HG02970 (cell line): Measurements from ENCODE around the gene OR10J4.
"Not testable (repeated sequence)": the region's sequence is repeated elsewhere in the genome, so short reads cannot be mapped to it uniquely, and the experiment has no call there.

Experiments
- ATAC-seq: cut with Tn5 transposase; IDR thresholded peaks from one replicate; pipeline ENCODE4 v1.9.1; 2021; ENCODE audit warnings: mild to moderate bottlenecking, moderate library complexity, moderate number of reproducible peaks; ENCODE audit not compliant: unreplicated experiment, low FRiP score

Gene OR10J4

GRCh38 chr1:159431904-159432303 lies at the start of gene OR10J4:
OR10J4 (plus strand) TSS chr1:159432204.
- ATAC-seq = no peak

GRCh38 chr1:159406821-159407220 lies 25.2 kb upstream of the OR10J4 start:
- ATAC-seq = no peak

GRCh38 chr1:159408862-159409400 lies 23.1 kb upstream of the OR10J4 start:
- ATAC-seq = no peak

GRCh38 chr1:159421821-159422220 lies 10.2 kb upstream of the OR10J4 start:
- ATAC-seq = no peak

GRCh38 chr1:159428536-159428935 lies 3.5 kb upstream of the OR10J4 start:
- ATAC-seq = no peak

GRCh38 chr1:159429074-159429861 lies 2.7 kb upstream of the OR10J4 start:
- no peak for ATAC-seq

- ATAC-seq = no peak
Observed at GRCh38 chr1:159430985-159431384, 1.0 kb upstream of the OR10J4 start.

GRCh38 chr1:159436469-159436868 lies 4.5 kb downstream of the OR10J4 start:
- ATAC-seq = no peak

GRCh38 chr1:159439422-159439821 lies 7.4 kb downstream of the OR10J4 start, which contains the start of gene OR10J1:
OR10J1 (plus strand) TSS chr1:159439722; CDS start chr1:159439792, 70 bp downstream.
- no peak for ATAC-seq

GRCh38 chr1:159441360-159441759 lies 9.4 kb downstream of the OR10J4 start:
- no peak for ATAC-seq

- no peak for ATAC-seq
Observed at GRCh38 chr1:159442428-159442827, 10.4 kb downstream of the OR10J4 start.

GRCh38 chr1:159443066-159443750 lies 11.2 kb downstream of the OR10J4 start:
- ATAC-seq = no peak

GRCh38 chr1:159444511-159444910 lies 12.5 kb downstream of the OR10J4 start:
- ATAC-seq = no peak

- ATAC-seq = no peak
Observed at GRCh38 chr1:159448181-159448580, 16.2 kb downstream of the OR10J4 start.

- not testable (repeated sequence) for ATAC-seq
Observed at GRCh38 chr1:159449605-159450004, 17.6 kb downstream of the OR10J4 start.

GRCh38 chr1:159459551-159459950 lies 27.5 kb downstream of the OR10J4 start:
- ATAC-seq = no peak

- no peak for ATAC-seq
Observed at GRCh38 chr1:159465191-159465603, 33.2 kb downstream of the OR10J4 start.

- ATAC-seq = no peak
Observed at GRCh38 chr1:159468321-159468720, 36.3 kb downstream of the OR10J4 start.

- ATAC-seq = no peak
Observed at GRCh38 chr1:159469921-159470533, 38.0 kb downstream of the OR10J4 start.

GRCh38 chr1:159473335-159473734 lies 41.3 kb downstream of the OR10J4 start:
- ATAC-seq = no peak

GRCh38 chr1:159474926-159475325 lies 42.9 kb downstream of the OR10J4 start:
- ATAC-seq = no peak
